GM12878 (cell line): ENCODE measurements around the gene SORBS1. TPM values are rescaled to one million over a fixed set of nuclear protein-coding genes. Genes with fewer than 3 reads are reported as not detected.

Source experiments
- ATAC-seq: fragments of 200-7000 bp; cut with Tn5 transposase; 3 replicates; pipeline ENCODE4 v1.9.1; 2020; ENCODE audit warnings: mild to moderate bottlenecking, moderate library complexity
- BruUV-seq: library from RNA; stranded (reverse); fragments of 400-500 nt; replicated peaks from 2 replicates; lab custom pipeline; 2021; lab: Mats Ljungman, UMichigan
- CTCF ChIA-PET: fragments of 300-600 bp; sonication (Branson Sonifier 250); formaldehyde crosslinking; extraction: SDS; loops from one replicate; lab custom pipeline; 2021; ENCODE audit warnings: inconsistent platforms; lab: Yijun Ruan, JAX
- POLR2A ChIA-PET: fragments of 350-600 bp; formaldehyde crosslinking; extraction: SDS; loops from one replicate; lab custom pipeline; 2021; ENCODE audit warnings: inconsistent platforms; lab: Charles Lee
- RAD21 ChIA-PET: fragments of 300-600 bp; sonication (Branson Sonifier 250); formaldehyde crosslinking; loops from one replicate; lab custom pipeline; 2023; ENCODE audit warnings: antibody characterized with exemption; ENCODE audit not compliant: unreplicated experiment; lab: Charles Lee
- SMC1A ChIA-PET: fragments of 300-600 bp; sonication (Branson Sonifier 250); formaldehyde crosslinking; loops from one replicate; lab custom pipeline; 2023; ENCODE audit not compliant: unreplicated experiment, uncharacterized antibody; lab: Charles Lee
- DNase-seq: peaks from one replicate; pipeline ENCODE4 v3.0.0-alpha.2; 2011; ENCODE audit warnings: low read depth, low spot score
- FAIRE-seq: peaks from 3 replicates; lab custom pipeline; 2011; peaks lifted over from hg19 to GRCh38; lab: Jason Lieb, UNC
- H2AFZ ChIP-seq: 2 replicates; pipeline ENCODE4 v1.6.0; 2011; ENCODE audit warnings: low read depth, low read length, control low read depth; ENCODE audit not compliant: control insufficient read depth
- H3K27ac ChIP-seq: 2 replicates; pipeline ENCODE4 v1.5.1; 2011; ENCODE audit warnings: control low read depth; ENCODE audit not compliant: control insufficient read depth, insufficient read depth
- H3K27me3 ChIP-seq, 2 experiments: replicated peaks in 1 of 2; 2 replicates each; pipeline versions ENCODE4 v1.6.0 to v1.6.1; 2011; ENCODE audit warnings: low read length in 1 of 2; ENCODE audit not compliant: control insufficient read depth in 2 of 2, insufficient read depth in 2 of 2
- H3K36me3 ChIP-seq, 2 experiments: 2 replicates each; pipeline ENCODE4 v1.5.1; 2011; ENCODE audit warnings: low read length in 1 of 2; ENCODE audit not compliant: control insufficient read depth in 2 of 2, insufficient read depth in 2 of 2
- H3K4me1 ChIP-seq: 2 replicates; pipeline ENCODE4 v1.6.1; 2011; ENCODE audit warnings: mild to moderate bottlenecking, low read length, moderate library complexity, mixed read lengths; ENCODE audit not compliant: control insufficient read depth, insufficient read depth
- H3K4me2 ChIP-seq: 2 replicates; pipeline ENCODE4 v1.6.0; 2011; ENCODE audit warnings: control low read depth; ENCODE audit not compliant: control insufficient read depth, insufficient read depth
- H3K4me3 ChIP-seq: fragments of 200-600 bp; sonication (generic); 2 replicates; pipeline ENCODE4 v1.5.1; 2016
- H3K79me2 ChIP-seq: 2 replicates; pipeline ENCODE4 v1.6.0; 2011; ENCODE audit warnings: low read length; ENCODE audit not compliant: control insufficient read depth, insufficient read depth
- H3K9ac ChIP-seq: 2 replicates; pipeline ENCODE4 v1.8.0; 2011; ENCODE audit warnings: low read length, control low read depth, mixed read lengths; ENCODE audit not compliant: control insufficient read depth, insufficient read depth
- H3K9me3 ChIP-seq: replicated peaks from 3 replicates; pipeline ENCODE4 v1.5.1; 2011; ENCODE audit warnings: mild to moderate bottlenecking, low read length; ENCODE audit not compliant: control insufficient read depth, insufficient read depth
- H4K20me1 ChIP-seq: 2 replicates; pipeline ENCODE4 v1.6.0; 2011; ENCODE audit not compliant: control insufficient read depth, insufficient read depth
- CHD4 ChIP-seq: fragments of 200-600 bp; sonication (generic); IDR thresholded peaks from 2 replicates; pipeline ENCODE4 v1.6.1; 2016; ENCODE audit warnings: mild to moderate bottlenecking
- IRF3 ChIP-seq: fragments of 450-650 bp; IDR thresholded peaks from 2 replicates; pipeline ENCODE4 v1.6.1; 2014; ENCODE audit warnings: mild to moderate bottlenecking
- IRF5 ChIP-seq: fragments of 450-650 bp; IDR thresholded peaks from 2 replicates; pipeline ENCODE4 v1.6.1; 2017; ENCODE audit warnings: borderline replicate concordance
- NR2C1 ChIP-seq: fragments of 450-650 bp; IDR thresholded peaks from 2 replicates; pipeline ENCODE4 v1.6.1; 2017; ENCODE audit warnings: antibody characterized with exemption, mild to moderate bottlenecking, moderate library complexity
- SRF ChIP-seq, 2 experiments: IDR thresholded peaks; 2 replicates each; pipeline ENCODE4 v1.6.1; 2011; ENCODE audit warnings: low read depth in 2 of 2, low read length in 2 of 2, mild to moderate bottlenecking in 1 of 2, moderate library complexity in 1 of 2
- WGBS: methylation state at CpG from one replicate; pipeline ENCODE4 v1.1.6; 2016; ENCODE audit warnings: low lambda C conversion rate; ENCODE audit not compliant: insufficient replicate concordance, insufficient coverage; ENCODE audit errors: missing lambda C conversion rate; 5-methylcytosine and 5-hydroxymethylcytosine counted together
- in situ Hi-C: fragments of 300-500 bp; cut with MboI; formaldehyde crosslinking; loops from 9 replicates; pipeline ENCODE4 v1.14.3; 2018; ENCODE audit warnings: mixed read lengths
- intact Hi-C: fragments of 100-400 bp; cut with micrococcal nuclease; formaldehyde crosslinking; loops from one replicate; pipeline ENCODE4 v1.14.2; 2022; ENCODE audit not compliant: unreplicated experiment
- polyA plus RNA-seq, 11 experiments: library from polyadenylated mRNA; depleted of rRNA in 4 of 11; unstranded in 6 of 11; stranded (reverse) in 5 of 11; fragments of >200 nt; fragmentation: Nextera tagmentation in 4 of 11; fragmentation: Illumina TruSeq in 1 of 11; extraction: Ambion mirVana in 4 of 11; extraction: Trizol in 1 of 11; gene quantifications; 1 replicate in 1 of 11; 2 replicates in 10 of 11; pipeline versions ENCODE4 v1.2.1 to v1.2.3, GENCODE V29; 2011 to 2016; ENCODE audit warnings: inconsistent platforms in 2 of 11, missing spikeins in 2 of 11, low read depth in 1 of 11
- total RNA-seq, 4 experiments: library from RNA; depleted of rRNA in 3 of 4; stranded (reverse); fragments of >200 nt in 3 of 4; fragmentation: Illumina TruSeq in 1 of 4; extraction: Trizol in 1 of 4; gene quantifications; 2 replicates each; pipeline versions ENCODE4 v1.2.1 to v1.2.3, GENCODE V29; 2013 to 2021

The SORBS1 gene
- total and polyA plus RNA-seq, 10 of the 15 experiments (the other 5 are each of a cell fraction or from before 2014, with no cell fraction given): 0.13 to 0.75 (median 0.39) TPM

- no peaks in the 10 kb centered on the region for H3K36me3 ChIP-seq
- POLR2A ChIA-PET: no interaction called here
- CTCF ChIA-PET: no interaction called here
- H3K79me2 ChIP-seq: no peaks in the 10 kb centered on the region
- H4K20me1 ChIP-seq: no peaks in the 10 kb centered on the region
- in situ Hi-C loops: no loop called here
- H3K27me3 ChIP-seq: no peaks in the 10 kb centered on the region; a peak in 1 of 4 replicates
- no peaks in the 10 kb centered on the region for H3K9me3 ChIP-seq
- SMC1A ChIA-PET: no interaction called here
- no peak overlapping the region for H3K4me2 ChIP-seq
- WGBS: 55% methylated on average over 7 of the region's 7 CpGs
- H3K4me3 ChIP-seq: no peak overlapping the region
- H3K27ac ChIP-seq: no peak overlapping the region
- no peak overlapping the region for H2AFZ ChIP-seq
- no TSS peak for BruUV-seq
- H3K9ac ChIP-seq: no peak overlapping the region
- FAIRE-seq (no peak), ATAC-seq (no peak), DNase-seq (no peak)
- intact Hi-C loops: no loop called here
- TF ChIP-seq IRF5: no peak
- TF ChIP-seq SRF (IDR thresholded peaks at IDR 0.05; ENCODE audit: low read depth in 2 of 2, low read length in 2 of 2): no peak
- TF ChIP-seq CHD4: no peak
- TF ChIP-seq IRF3: no peak
- no peak for TF ChIP-seq NR2C1
- RAD21 ChIA-PET: no interaction called here
- H3K4me1 ChIP-seq: peaks cover 3% of the 10 kb centered on the region; the same call in 1 of the 2 replicates
These were observed 86.8 kb downstream of the SORBS1 start for GRCh38 chr10:95474228-95475002.
